Measurements from ENCODE around the gene ARMC6.

The ARMC6 gene

GRCh38 chr19:19033426-19034203, at the start of gene ARMC6, which contains the start of gene SUGP2:
Gene ARMC6 (plus strand): TSS chr19:19033603. CDS start chr19:19034210, 607 bp downstream.
Gene SUGP2 (minus strand): TSS chr19:19033517. CDS start chr19:19031071, 2,446 bp downstream.
- peaks cover 69% of the 10 kb centered on the region for H3K36me3 Mint-ChIP-seq (ENCODE audit: low read depth)
- peak within 1 kb of the TSS; percentile 90 for H3K4me3 Mint-ChIP-seq

GRCh38 chr19:18984251-18984650, 49.2 kb upstream of the ARMC6 start:
- H3K36me3 Mint-ChIP-seq (ENCODE audit: low read depth) = no peaks in the 10 kb centered on the region
- no peak overlapping the region for H3K4me3 Mint-ChIP-seq
- no peaks in the 10 kb centered on the region for H3K9me3 Mint-ChIP-seq
- H3K27ac Mint-ChIP-seq = no peak overlapping the region
- H3K4me1 Mint-ChIP-seq (ENCODE audit: low read depth) = no peaks in the 10 kb centered on the region
- peaks cover 43% of the 10 kb centered on the region for H3K27me3 Mint-ChIP-seq
- DNase-seq = no peak

More at GRCh38 chr19:19033426-19034203, at the start of gene ARMC6, which contains the start of gene SUGP2:
- peak; percentile 95 for DNase-seq
- H3K27me3 Mint-ChIP-seq = no peaks in the 10 kb centered on the region
- H3K4me1 Mint-ChIP-seq (ENCODE audit: low read depth) = peaks cover 41% of the 10 kb centered on the region
- H3K9me3 Mint-ChIP-seq = no peaks in the 10 kb centered on the region
- peak within 1 kb of the TSS; percentile 98 for H3K27ac Mint-ChIP-seq

GRCh38 chr19:18985257-18985656, 48.1 kb upstream of the ARMC6 start:
- no peaks in the 10 kb centered on the region for H3K36me3 Mint-ChIP-seq (ENCODE audit: low read depth)
- peaks cover 42% of the 10 kb centered on the region for H3K27me3 Mint-ChIP-seq
- H3K4me1 Mint-ChIP-seq (ENCODE audit: low read depth) = no peaks in the 10 kb centered on the region
- H3K4me3 Mint-ChIP-seq = no peak overlapping the region
- no peak overlapping the region for H3K27ac Mint-ChIP-seq
- H3K9me3 Mint-ChIP-seq = no peaks in the 10 kb centered on the region
- no peak for DNase-seq

- Mint-ChIP-seq H3K9me3 (no peaks in the 10 kb centered on the region), H3K4me3 (no peak overlapping the region), H3K36me3 (ENCODE audit: low read depth) (peaks cover 13% of the 10 kb centered on the region), H3K27me3 (peaks cover 27% of the 10 kb centered on the region), H3K4me1 (ENCODE audit: low read depth) (no peaks in the 10 kb centered on the region), H3K27ac (no peak overlapping the region)
- no peak for DNase-seq
Observed at GRCh38 chr19:18987456-18987855, 45.9 kb upstream of the ARMC6 start.

- no peaks in the 10 kb centered on the region for H3K9me3 Mint-ChIP-seq
- H3K36me3 Mint-ChIP-seq (ENCODE audit: low read depth) = peaks cover 32% of the 10 kb centered on the region
- H3K4me1 Mint-ChIP-seq (ENCODE audit: low read depth) = no peaks in the 10 kb centered on the region
- DNase-seq = no peak
- peaks cover 16% of the 10 kb centered on the region for H3K27me3 Mint-ChIP-seq
- no peak overlapping the region for H3K27ac Mint-ChIP-seq
- H3K4me3 Mint-ChIP-seq = no peak overlapping the region
Observed at GRCh38 chr19:18989316-18989715, 44.1 kb upstream of the ARMC6 start.

GRCh38 chr19:18990128-18990708, 43.2 kb upstream of the ARMC6 start:
- H3K27ac Mint-ChIP-seq = no peak overlapping the region
- H3K27me3 Mint-ChIP-seq = peaks cover 16% of the 10 kb centered on the region
- DNase-seq = no peak
- H3K4me1 Mint-ChIP-seq (ENCODE audit: low read depth) = no peaks in the 10 kb centered on the region
- H3K36me3 Mint-ChIP-seq (ENCODE audit: low read depth) = peaks cover 41% of the 10 kb centered on the region
- no peaks in the 10 kb centered on the region for H3K9me3 Mint-ChIP-seq
- H3K4me3 Mint-ChIP-seq = no peak overlapping the region

- peaks cover 47% of the 10 kb centered on the region for H3K36me3 Mint-ChIP-seq (ENCODE audit: low read depth)
- no peak overlapping the region for H3K27ac Mint-ChIP-seq
- H3K4me1 Mint-ChIP-seq (ENCODE audit: low read depth) = no peaks in the 10 kb centered on the region
- DNase-seq = no peak
- peaks cover 13% of the 10 kb centered on the region for H3K27me3 Mint-ChIP-seq
- H3K9me3 Mint-ChIP-seq = no peaks in the 10 kb centered on the region
- H3K4me3 Mint-ChIP-seq = no peak overlapping the region
Observed at GRCh38 chr19:18991006-18991405, 42.4 kb upstream of the ARMC6 start.

GRCh38 chr19:18991468-18991867, 41.9 kb upstream of the ARMC6 start:
- Mint-ChIP-seq H3K27me3 (peaks cover 9% of the 10 kb centered on the region), H3K36me3 (ENCODE audit: low read depth) (peaks cover 52% of the 10 kb centered on the region), H3K4me1 (ENCODE audit: low read depth) (no peaks in the 10 kb centered on the region), H3K4me3 (no peak overlapping the region), H3K9me3 (no peaks in the 10 kb centered on the region), H3K27ac (no peak overlapping the region)
- DNase-seq = no peak

GRCh38 chr19:18992696-18993095, 40.7 kb upstream of the ARMC6 start:
- Mint-ChIP-seq H3K4me3 (no peak overlapping the region), H3K27me3 (no peaks in the 10 kb centered on the region), H3K27ac (no peak overlapping the region), H3K4me1 (ENCODE audit: low read depth) (no peaks in the 10 kb centered on the region), H3K36me3 (ENCODE audit: low read depth) (peaks cover 62% of the 10 kb centered on the region), H3K9me3 (no peaks in the 10 kb centered on the region)
- no peak for DNase-seq

GRCh38 chr19:18993115-18993514, 40.3 kb upstream of the ARMC6 start:
- H3K4me1 Mint-ChIP-seq (ENCODE audit: low read depth) = no peaks in the 10 kb centered on the region

GRCh38 chr19:18995804-18996241, 37.6 kb upstream of the ARMC6 start:
- H3K36me3 Mint-ChIP-seq (ENCODE audit: low read depth) = peaks cover 91% of the 10 kb centered on the region
- no peak overlapping the region for H3K27ac Mint-ChIP-seq
- no peaks in the 10 kb centered on the region for H3K9me3 Mint-ChIP-seq
- DNase-seq = no peak
- no peak overlapping the region for H3K4me3 Mint-ChIP-seq
- H3K27me3 Mint-ChIP-seq = no peaks in the 10 kb centered on the region
- peaks cover 18% of the 10 kb centered on the region for H3K4me1 Mint-ChIP-seq (ENCODE audit: low read depth)

More at GRCh38 chr19:18993115-18993514, 40.3 kb upstream of the ARMC6 start:
- Mint-ChIP-seq H3K27ac (no peak overlapping the region), H3K9me3 (no peaks in the 10 kb centered on the region), H3K4me3 (no peak overlapping the region), H3K27me3 (no peaks in the 10 kb centered on the region), H3K36me3 (ENCODE audit: low read depth) (peaks cover 66% of the 10 kb centered on the region)
- DNase-seq = no peak

GRCh38 chr19:18996351-18996750, 37.1 kb upstream of the ARMC6 start:
- H3K27ac Mint-ChIP-seq = no peak overlapping the region
- H3K4me1 Mint-ChIP-seq (ENCODE audit: low read depth) = peaks cover 20% of the 10 kb centered on the region
- no peak overlapping the region for H3K4me3 Mint-ChIP-seq
- no peak for DNase-seq
- no peaks in the 10 kb centered on the region for H3K27me3 Mint-ChIP-seq
- peaks cover 91% of the 10 kb centered on the region for H3K36me3 Mint-ChIP-seq (ENCODE audit: low read depth)
- no peaks in the 10 kb centered on the region for H3K9me3 Mint-ChIP-seq

- peaks cover 92% of the 10 kb centered on the region for H3K36me3 Mint-ChIP-seq (ENCODE audit: low read depth)
- peaks cover 20% of the 10 kb centered on the region for H3K4me1 Mint-ChIP-seq (ENCODE audit: low read depth)
- H3K9me3 Mint-ChIP-seq = no peaks in the 10 kb centered on the region
- DNase-seq = no peak
- no peaks in the 10 kb centered on the region for H3K27me3 Mint-ChIP-seq
- H3K27ac Mint-ChIP-seq = no peak overlapping the region
- H3K4me3 Mint-ChIP-seq = no peak overlapping the region
Observed at GRCh38 chr19:18996796-18997394, 36.5 kb upstream of the ARMC6 start.

- Mint-ChIP-seq H3K27me3 (no peaks in the 10 kb centered on the region), H3K36me3 (ENCODE audit: low read depth) (peaks cover 96% of the 10 kb centered on the region), H3K4me3 (no peak overlapping the region), H3K4me1 (ENCODE audit: low read depth) (peaks cover 20% of the 10 kb centered on the region), H3K9me3 (no peaks in the 10 kb centered on the region), H3K27ac (peak overlapping the region; percentile 38)
- no peak for DNase-seq
Observed at GRCh38 chr19:18998276-18998675, 35.1 kb upstream of the ARMC6 start.

All from activated T-cell treated with anti-CD3 and anti-CD28 coated beads, Interleukin-2, amount 50 U/mL, for 24 hours (primary cell).